CD4-positive, alpha-beta memory T cell (primary cell): ENCODE results near the gene NPY5R. TPM values are rescaled to one million over a fixed set of nuclear protein-coding genes. Genes with fewer than 3 reads are reported as not detected.

Source experiments
- CTCF ChIA-PET: fragments of 350-600 bp; sonication (Branson Sonifier 250); formaldehyde crosslinking; loops from one replicate; lab custom pipeline; 2021; ENCODE audit warnings: inconsistent platforms; ENCODE audit not compliant: partially characterized antibody; lab: Charles Lee
- POLR2A ChIA-PET: fragments of 350-600 bp; sonication (Branson Sonifier 250); formaldehyde crosslinking; loops from one replicate; lab custom pipeline; 2021; ENCODE audit not compliant: partially characterized antibody; lab: Charles Lee
- DNase-seq, 5 donors: peaks; one replicate each; pipeline versions ENCODE4 v3.0.0 to v3.0.0-alpha.2; 2020 to 2022; ENCODE audit warnings: mixed read lengths in 1 of 5
- H3K27ac ChIP-seq: one replicate; pipeline ENCODE4 v1.7.0; 2013; ENCODE audit warnings: low read depth, low read length
- H3K27me3 ChIP-seq: 2 replicates; pipeline ENCODE4 v1.7.0; 2013; ENCODE audit warnings: mild to moderate bottlenecking, low read length, moderate library complexity; ENCODE audit not compliant: insufficient read depth
- H3K36me3 ChIP-seq: 2 replicates; pipeline ENCODE4 v1.7.0; 2013; ENCODE audit warnings: mild to moderate bottlenecking, low read length, moderate library complexity; ENCODE audit not compliant: insufficient read depth
- H3K4me1 ChIP-seq: 2 replicates; pipeline ENCODE4 v1.7.0; 2013; ENCODE audit warnings: mild to moderate bottlenecking, low read length, moderate library complexity; ENCODE audit not compliant: insufficient read depth
- H3K4me3 ChIP-seq, 2 donors: one replicate each; pipeline ENCODE4 v1.7.0; 2013; ENCODE audit warnings: low read length in 2 of 2, mild to moderate bottlenecking in 1 of 2
- H3K9me3 ChIP-seq, 2 donors: one replicate each; pipeline ENCODE4 v1.7.0; 2013; ENCODE audit warnings: low read length in 2 of 2, control low read depth in 1 of 2; ENCODE audit not compliant: control insufficient read depth in 1 of 2
- H3K27ac Mint-ChIP-seq, 7 donors: one replicate each; pipeline ENCODE4 v1.8.0; 2020 to 2021; ENCODE audit warnings: mixed read lengths in 7 of 7, mild to moderate bottlenecking in 6 of 7, inconsistent platforms in 3 of 7, moderate library complexity in 3 of 7
- H3K27me3 Mint-ChIP-seq, 2 donors: one replicate each; pipeline ENCODE4 v1.8.0; 2020 to 2021; ENCODE audit warnings: mixed read lengths in 2 of 2
- H3K36me3 Mint-ChIP-seq, 2 donors: one replicate each; pipeline ENCODE4 v1.8.0; 2020 to 2021; ENCODE audit warnings: mixed read lengths in 2 of 2, inconsistent platforms in 1 of 2, mild to moderate bottlenecking in 1 of 2
- H3K4me1 Mint-ChIP-seq, 4 donors: one replicate each; pipeline ENCODE4 v1.8.0; 2020 to 2021; ENCODE audit warnings: mixed read lengths in 4 of 4, mild to moderate bottlenecking in 1 of 4
- H3K4me3 Mint-ChIP-seq, 8 donors: one replicate each; pipeline ENCODE4 v1.8.0; 2020 to 2021; ENCODE audit warnings: mixed read lengths in 8 of 8, mild to moderate bottlenecking in 7 of 8, moderate library complexity in 6 of 8, inconsistent platforms in 3 of 8
- H3K9me3 Mint-ChIP-seq, 8 donors: one replicate each; pipeline ENCODE4 v1.8.0; 2020 to 2021; ENCODE audit warnings: mixed read lengths in 8 of 8, mild to moderate bottlenecking in 5 of 8, inconsistent platforms in 3 of 8, moderate library complexity in 1 of 8
- intact Hi-C: fragments of 100-400 bp; cut with micrococcal nuclease; formaldehyde crosslinking; loops from one replicate; pipeline ENCODE4 v1.15.1; 2023
- polyA plus RNA-seq, 2 donors: library from polyadenylated mRNA; unstranded; fragments of 300-500 nt; fragmentation: Illumina TruSeq; gene quantifications; one replicate each; pipeline ENCODE4 v1.2.3, GENCODE V29; 2021
- total RNA-seq, 2 experiments: library from RNA; stranded (reverse); gene quantifications; one replicate each; pipeline ENCODE4 v1.2.3, GENCODE V29; 2021

The NPY5R gene
- total and polyA plus RNA-seq, 4 experiments from 2014 or later, result not detected

DNA sequence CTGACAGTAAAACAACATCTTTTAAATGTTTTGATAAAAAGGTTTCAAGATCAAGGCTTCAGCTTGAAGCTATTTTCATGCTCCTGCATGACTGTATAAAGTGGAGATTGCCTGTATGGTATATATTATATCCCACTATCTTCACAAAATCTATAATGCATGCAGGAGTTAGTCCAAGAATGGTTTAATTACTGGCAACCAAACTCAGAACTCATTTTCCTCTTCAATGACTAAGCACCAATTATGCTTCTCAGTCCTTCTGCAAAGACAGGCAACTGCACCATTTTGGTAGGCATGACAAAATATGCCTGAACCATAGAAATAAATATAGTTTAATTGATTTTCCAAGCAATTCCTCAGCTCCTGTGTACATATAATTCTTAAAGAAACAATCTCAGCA is 54.5 kb downstream of the NPY5R start:
- Mint-ChIP-seq H3K4me1 (peaks cover 3 to 4% (median 3%) of the 10 kb centered on the region in 4 donors), H3K27me3 (no peaks in the 10 kb centered on the region), H3K27ac (no peak overlapping the region), H3K4me3 (no peak overlapping the region), H3K36me3 (no peaks in the 10 kb centered on the region), H3K9me3 (peaks cover 0 to 3% (median 0%) of the 10 kb centered on the region in 8 donors)
- H3K27ac ChIP-seq, result no peak overlapping the region
- no peak for DNase-seq
- H3K4me3 ChIP-seq, result no peak overlapping the region
- no peaks in the 10 kb centered on the region for H3K36me3 ChIP-seq
- H3K27me3 ChIP-seq, result peaks cover 3% of the 10 kb centered on the region
- ChIA-PET CTCF (no interaction called here), POLR2A (no interaction called here)
- intact Hi-C loops, result no loop called here
- peaks cover 4% of the 10 kb centered on the region for H3K4me1 ChIP-seq
- no peaks in the 10 kb centered on the region for H3K9me3 ChIP-seq

DNA sequence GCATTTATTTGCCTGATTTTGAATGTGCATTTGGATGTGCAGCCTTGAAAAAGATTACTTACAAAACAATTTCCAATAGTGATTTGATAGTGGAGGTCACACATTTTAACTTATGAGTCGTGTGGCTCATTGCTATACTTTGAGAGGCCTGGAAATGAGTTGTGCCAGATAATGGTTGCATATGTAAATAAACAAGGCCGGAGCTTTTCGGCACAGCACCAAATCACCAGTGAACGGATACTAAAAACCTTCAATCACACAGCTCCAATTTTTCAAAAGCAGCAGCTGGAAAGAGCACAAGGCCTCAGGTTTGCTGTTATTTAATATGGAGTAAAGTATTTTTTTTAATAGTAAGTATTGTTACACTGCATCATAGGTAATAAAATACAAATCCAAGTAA is 57.2 kb downstream of the NPY5R start:
- DNase-seq, result no peak
- Histone ChIP-seq H3K36me3 (no peaks in the 10 kb centered on the region), H3K4me1 (no peaks in the 10 kb centered on the region), H3K27ac (no peak overlapping the region), H3K27me3 (peaks cover 2% of the 10 kb centered on the region), H3K9me3 (no peaks in the 10 kb centered on the region), H3K4me3 (no peak overlapping the region)
- intact Hi-C loops, result no loop called here
- ChIA-PET POLR2A (no interaction called here), CTCF (no interaction called here)
- no peaks in the 10 kb centered on the region for H3K27me3 Mint-ChIP-seq
- H3K4me1 Mint-ChIP-seq, result peaks cover 1 to 2% (median 1%) of the 10 kb centered on the region in 4 donors
- H3K4me3 Mint-ChIP-seq, result no peak overlapping the region
- no peaks in the 10 kb centered on the region for H3K36me3 Mint-ChIP-seq
- H3K9me3 Mint-ChIP-seq, result peaks cover 0 to 3% (median 0%) of the 10 kb centered on the region in 8 donors
- H3K27ac Mint-ChIP-seq, result no peak overlapping the region

Other genes starting within 250 kb of the NPY5R start
- 10 to 100 TPM; 24.4 to 25.7 TPM for gene NAF1, start 177.0 kb upstream of the NPY5R start, total RNA-seq
- gene NAF1, start 177.0 kb upstream of the NPY5R start, polyA plus RNA-seq, result 1 to 10 TPM; 3.0 to 3.8 TPM
- not detected for gene NPY1R, start 11.3 kb upstream of the NPY5R start, total RNA-seq
- not detected for gene NPY1R, start 11.3 kb upstream of the NPY5R start, polyA plus RNA-seq
- gene TKTL2, start 129.9 kb downstream of the NPY5R start, total RNA-seq, result not detected
- not detected for gene TKTL2, start 129.9 kb downstream of the NPY5R start, polyA plus RNA-seq
- 10 to 100 TPM; 24.6 to 25.0 TPM for gene TMA16, start 150.8 kb downstream of the NPY5R start, total RNA-seq
- 10 to 100 TPM; 14.8 to 16.8 TPM for gene TMA16, start 150.8 kb downstream of the NPY5R start, polyA plus RNA-seq